Uterus (tissue), 4 donors: ENCODE data around the gene USP12. TPM values are rescaled to one million over a fixed set of nuclear protein-coding genes. Genes with fewer than 3 reads are reported as not detected.

Experiments
- DNase-seq, 2 donors: peaks; one replicate each; pipeline ENCODE4 v3.0.0-alpha.2; 2019 to 2020
- H3K27ac ChIP-seq, 2 donors: fragments of 200-600 bp; sonication (generic); 1 replicate in 1 of 2; 2 replicates in 1 of 2; pipeline ENCODE4 v1.5.1; 2016 to 2018
- H3K27me3 ChIP-seq, 2 donors: fragments of 200-600 bp; sonication (generic); one replicate each; pipeline ENCODE4 v1.5.1; 2018 to 2019; ENCODE audit warnings: control low read depth in 1 of 2
- H3K36me3 ChIP-seq, 2 donors: fragments of 200-600 bp; sonication (generic); one replicate each; pipeline ENCODE4 v1.5.1; 2019; ENCODE audit warnings: control low read depth in 1 of 2
- H3K4me1 ChIP-seq, 2 donors: fragments of 200-600 bp; sonication (generic); one replicate each; pipeline ENCODE4 v1.5.1; 2018 to 2019; ENCODE audit warnings: control low read depth in 1 of 2
- H3K4me3 ChIP-seq, 2 donors: fragments of 200-600 bp; sonication (generic); 1 replicate in 1 of 2; 2 replicates in 1 of 2; pipeline ENCODE4 v1.5.1; 2018 to 2019; ENCODE audit warnings: mild to moderate bottlenecking in 1 of 2
- H3K9me3 ChIP-seq, 2 donors: fragments of 200-600 bp; sonication (generic); one replicate each; pipeline ENCODE4 v1.5.1; 2019; ENCODE audit warnings: control low read depth in 1 of 2
- POLR2A ChIP-seq, 2 donors: fragments of 450-650 bp; IDR thresholded peaks; one replicate each; pipeline ENCODE4 v1.6.1; 2016; ENCODE audit warnings: antibody characterized with exemption in 2 of 2, mild to moderate bottlenecking in 1 of 2, moderate library complexity in 1 of 2
- intact Hi-C: fragments of 100-400 bp; cut with DNase I; formaldehyde crosslinking; loops from one replicate; pipeline ENCODE4 v1.15.1; 2023; ENCODE audit warnings: low total_unique reads
- total RNA-seq, 4 donors: library from RNA; depleted of rRNA in 3 of 4; stranded (reverse); fragments of >200 nt in 3 of 4; gene quantifications; one replicate each; pipeline versions ENCODE4 v1.1.0 to v1.2.4, GENCODE V29; 2014 to 2023
- TF ChIP-seq, protein P1 (sequence below), 4 experiments: fragments of 200-600 bp in 2 of 4; fragments of 450-650 bp in 2 of 4; sonication (generic) in 2 of 4; IDR thresholded peaks; one replicate each; pipeline ENCODE4 v1.5.1; 2016 to 2019; ENCODE audit warnings: antibody characterized with exemption in 4 of 4, mild to moderate bottlenecking in 2 of 4, moderate library complexity in 1 of 4
- donor health status: DM: yes; HTN: yes; CAD: no.

Gene USP12
- total RNA-seq, 4 donors from 2014 or later, result 12.1 to 32.8 (median 20.5) TPM

DNA sequence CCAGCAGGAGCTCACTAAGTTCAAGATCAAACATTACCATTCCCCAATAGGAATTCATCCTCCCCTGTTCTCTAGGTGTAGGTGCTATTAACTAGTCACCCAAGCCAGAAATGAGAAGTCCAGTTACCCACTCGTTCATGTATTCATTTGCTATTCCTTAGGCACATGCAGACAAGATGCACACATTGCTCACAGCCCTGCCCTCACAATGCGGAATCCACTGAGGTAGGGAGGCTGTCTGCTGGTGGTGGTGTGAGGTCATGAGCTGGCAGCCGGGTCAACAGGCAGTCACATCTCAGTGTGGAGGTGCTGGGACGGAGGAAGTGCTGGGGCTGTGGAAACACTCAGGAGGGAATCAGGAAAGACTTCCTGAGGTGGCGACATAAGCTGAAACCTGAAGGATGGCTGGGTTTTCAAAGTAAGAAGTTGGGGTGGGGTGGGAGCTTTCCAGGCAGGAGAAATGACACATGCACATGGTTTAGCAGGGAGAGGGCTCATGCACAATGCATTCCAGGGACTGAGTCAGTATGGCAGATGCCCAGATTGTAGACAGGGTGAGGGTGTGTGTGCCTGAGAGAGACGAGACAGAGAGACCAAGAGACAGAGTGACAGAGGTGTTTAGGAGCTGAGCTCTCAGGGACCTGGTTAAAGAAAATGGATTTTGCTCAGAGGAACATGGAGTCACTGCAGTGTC, 117.6 kb downstream of the USP12 start:
- H3K36me3 ChIP-seq, result no peaks in the 10 kb centered on the region
- no peaks in the 10 kb centered on the region for H3K4me1 ChIP-seq
- intact Hi-C loops, result no loop called here
- no peaks in the 10 kb centered on the region for H3K27me3 ChIP-seq
- TF ChIP-seq, protein P1, sequence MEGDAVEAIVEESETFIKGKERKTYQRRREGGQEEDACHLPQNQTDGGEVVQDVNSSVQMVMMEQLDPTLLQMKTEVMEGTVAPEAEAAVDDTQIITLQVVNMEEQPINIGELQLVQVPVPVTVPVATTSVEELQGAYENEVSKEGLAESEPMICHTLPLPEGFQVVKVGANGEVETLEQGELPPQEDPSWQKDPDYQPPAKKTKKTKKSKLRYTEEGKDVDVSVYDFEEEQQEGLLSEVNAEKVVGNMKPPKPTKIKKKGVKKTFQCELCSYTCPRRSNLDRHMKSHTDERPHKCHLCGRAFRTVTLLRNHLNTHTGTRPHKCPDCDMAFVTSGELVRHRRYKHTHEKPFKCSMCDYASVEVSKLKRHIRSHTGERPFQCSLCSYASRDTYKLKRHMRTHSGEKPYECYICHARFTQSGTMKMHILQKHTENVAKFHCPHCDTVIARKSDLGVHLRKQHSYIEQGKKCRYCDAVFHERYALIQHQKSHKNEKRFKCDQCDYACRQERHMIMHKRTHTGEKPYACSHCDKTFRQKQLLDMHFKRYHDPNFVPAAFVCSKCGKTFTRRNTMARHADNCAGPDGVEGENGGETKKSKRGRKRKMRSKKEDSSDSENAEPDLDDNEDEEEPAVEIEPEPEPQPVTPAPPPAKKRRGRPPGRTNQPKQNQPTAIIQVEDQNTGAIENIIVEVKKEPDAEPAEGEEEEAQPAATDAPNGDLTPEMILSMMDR (IDR thresholded peaks at IDR 0.05), result no peak
- no peak for TF ChIP-seq POLR2A (IDR thresholded peaks at IDR 0.05)
- H3K4me3 ChIP-seq, result no peak overlapping the region
- DNase-seq, result no peak
- no peaks in the 10 kb centered on the region for H3K9me3 ChIP-seq
- no peak overlapping the region for H3K27ac ChIP-seq

DNA sequence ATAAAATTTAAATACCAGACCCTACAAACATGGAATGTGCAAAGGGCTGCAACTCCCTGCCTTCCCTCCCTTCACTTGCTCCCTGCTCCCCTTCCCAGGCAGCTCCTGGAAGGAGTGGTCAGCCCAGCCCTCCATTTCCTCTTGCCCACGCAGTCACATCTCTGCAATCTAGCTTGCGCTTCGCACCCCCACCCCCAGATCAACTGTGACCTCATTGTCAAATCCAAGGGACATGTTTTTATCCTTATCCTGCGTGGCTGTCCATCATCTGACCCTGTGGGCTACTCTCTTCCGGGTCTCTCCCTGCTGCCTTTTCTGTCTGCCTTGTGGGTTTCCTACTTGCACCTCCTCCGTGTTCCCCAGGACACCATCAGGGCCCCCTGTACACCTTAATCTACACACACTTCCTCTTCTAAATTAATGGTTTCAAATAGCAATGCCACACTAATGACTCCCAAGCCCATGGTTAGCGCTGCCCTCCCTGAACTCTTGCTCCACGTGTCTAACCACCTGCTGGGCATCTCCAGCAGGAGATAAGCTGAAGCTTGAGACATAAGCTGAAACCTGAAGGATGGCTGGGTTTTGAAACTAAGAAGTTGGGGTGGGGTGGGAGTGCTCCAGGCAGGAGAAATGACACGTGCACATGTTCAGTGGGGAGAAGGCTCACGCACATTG, 118.3 kb downstream of the USP12 start:
- TF ChIP-seq, protein P1 (IDR thresholded peaks at IDR 0.05), result no peak
- TF ChIP-seq POLR2A (IDR thresholded peaks at IDR 0.05), result no peak
- intact Hi-C loops, result no loop called here

GRCh38 chr13:27052551-27053208, 118.9 kb downstream of the USP12 start:
- H3K4me1 ChIP-seq, result no peaks in the 10 kb centered on the region
- no peak for TF ChIP-seq POLR2A (IDR thresholded peaks at IDR 0.05)
- TF ChIP-seq, protein P1 (IDR thresholded peaks at IDR 0.05), result no peak
- no peak overlapping the region for H3K27ac ChIP-seq
- no peaks in the 10 kb centered on the region for H3K27me3 ChIP-seq
- no peaks in the 10 kb centered on the region for H3K9me3 ChIP-seq
- no peak overlapping the region for H3K4me3 ChIP-seq
- intact Hi-C loops, result no loop called here
- no peak for DNase-seq
- no peaks in the 10 kb centered on the region for H3K36me3 ChIP-seq

More for the DNA sequence above, 118.3 kb downstream of the USP12 start:
- Histone ChIP-seq H3K27ac (no peak overlapping the region), H3K4me1 (no peaks in the 10 kb centered on the region), H3K27me3 (no peaks in the 10 kb centered on the region), H3K9me3 (no peaks in the 10 kb centered on the region), H3K4me3 (no peak overlapping the region), H3K36me3 (no peaks in the 10 kb centered on the region)
- DNase-seq, result no peak

GRCh38 chr13:27047081-27047480, 124.5 kb downstream of the USP12 start:
- intact Hi-C loops, result no loop called here
- no peaks in the 10 kb centered on the region for H3K9me3 ChIP-seq
- TF ChIP-seq, protein P1 (IDR thresholded peaks at IDR 0.05), result no peak
- TF ChIP-seq POLR2A (IDR thresholded peaks at IDR 0.05), result no peak

More at GRCh38 chr13:27047081-27047480, 124.5 kb downstream of the USP12 start:
- DNase-seq, result no peak
- Histone ChIP-seq H3K27ac (no peak overlapping the region), H3K4me1 (no peaks in the 10 kb centered on the region), H3K4me3 (no peak overlapping the region), H3K36me3 (no peaks in the 10 kb centered on the region), H3K27me3 (no peaks in the 10 kb centered on the region)
